Stimulated activated CD8-positive, alpha-beta memory T cell treated with anti-CD3 and anti-CD28 coated beads, Interleukin-4, amount 100 ng/mL, for 4 hours (primary cell): ENCODE results near the gene DISP3.
"Not testable (repeated sequence)": the region's sequence is repeated elsewhere in the genome, so short reads cannot be mapped to it uniquely, and the experiment has no call there.

ENCODE experiments used
- DNase-seq, 2 donors: peaks; one replicate each; pipeline ENCODE4 v3.0.0-alpha.2; 2020; ENCODE audit warnings: low read depth in 2 of 2, low spot score in 1 of 2

The DISP3 gene

DNA sequence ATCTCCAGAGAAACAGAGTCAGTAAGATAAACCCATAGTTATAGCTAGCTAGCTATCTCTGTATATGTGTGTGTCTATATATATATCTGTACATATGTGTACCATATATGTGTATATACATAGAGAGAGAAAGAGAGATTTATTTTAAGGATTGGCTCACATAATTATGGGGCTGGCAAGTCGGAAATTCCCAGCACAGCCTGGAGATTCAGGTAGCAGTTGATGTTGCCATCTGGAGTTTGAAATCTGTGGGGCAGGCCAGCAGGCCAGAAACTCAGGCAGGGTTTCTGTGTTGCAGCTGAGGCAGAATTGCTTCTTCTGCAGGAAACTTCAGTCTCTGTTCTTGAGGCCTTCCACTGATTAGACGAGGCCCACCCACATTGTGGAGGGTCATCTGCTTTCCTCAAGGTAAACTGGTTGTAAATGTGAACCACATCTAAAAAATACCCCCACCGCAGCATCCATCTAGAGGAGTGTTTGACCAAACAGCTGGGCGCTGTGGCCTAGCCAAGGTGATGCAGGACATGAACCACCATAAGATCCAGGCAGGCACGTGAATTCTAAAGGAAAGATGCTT, 94.2 kb downstream of the DISP3 start:
- no peak for DNase-seq

DNA sequence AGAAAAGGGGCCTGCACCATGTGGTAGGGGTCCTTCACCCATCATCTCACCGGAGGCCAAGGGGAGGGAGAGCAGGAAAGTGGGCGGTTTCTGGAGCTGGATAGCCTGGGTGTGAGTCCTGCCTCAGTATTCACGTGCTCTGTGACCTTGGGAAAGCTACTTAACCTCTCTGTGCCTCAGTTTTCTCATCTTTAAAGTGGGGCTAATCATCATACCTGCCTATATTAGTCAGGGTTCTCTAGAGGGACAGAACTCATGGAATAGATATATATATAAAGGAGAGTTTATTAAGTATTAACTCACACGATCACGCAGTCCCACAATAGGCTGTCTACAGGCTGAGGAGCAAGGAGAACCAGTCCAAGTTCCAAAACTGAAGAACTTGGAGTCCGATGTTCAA, 96.6 kb downstream of the DISP3 start:
- DNase-seq = no peak

- no peak for DNase-seq
These were observed 97.3 kb downstream of the DISP3 start for GRCh38 chr1:11576109-11576875.

GRCh38 chr1:11578004-11578403, 99.0 kb downstream of the DISP3 start:
- DNase-seq = no peak

DNA sequence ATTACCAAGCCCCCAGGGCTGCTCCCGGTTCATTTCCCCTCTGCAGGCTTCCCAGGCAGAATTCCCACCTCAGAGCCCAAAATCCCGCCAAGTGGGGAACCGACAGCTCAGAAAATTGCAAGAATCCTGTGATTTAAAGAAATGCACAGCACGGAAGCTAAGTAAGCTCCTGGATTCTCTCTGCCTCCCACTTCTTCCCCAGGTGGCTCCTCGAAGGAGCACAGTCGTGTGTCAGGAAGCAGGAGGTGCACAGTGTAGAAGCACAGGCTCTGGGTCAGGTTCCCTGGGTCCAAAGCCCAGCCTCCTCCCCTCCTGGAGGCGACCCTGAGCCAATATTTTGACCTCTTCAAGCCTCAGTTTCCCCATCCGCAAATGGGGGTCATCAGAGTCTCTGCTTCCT, 100.6 kb downstream of the DISP3 start:
- no peak for DNase-seq

- not testable (repeated sequence) for DNase-seq
These were observed 101.1 kb downstream of the DISP3 start for GRCh38 chr1:11580049-11580448.

GRCh38 chr1:11581445-11581991, 102.6 kb downstream of the DISP3 start:
- no peak for DNase-seq

- no peak for DNase-seq
These were observed 106.4 kb downstream of the DISP3 start for GRCh38 chr1:11585389-11585788.
